Activated naive CD4-positive, alpha-beta T cell treated with anti-CD3 and anti-CD28 coated beads, Interleukin-2, amount 50 U/mL, for 16 hours (primary cell): ENCODE measurements around the gene RPTOR.

Source experiments
- DNase-seq: peaks from one replicate; pipeline ENCODE4 v3.0.0-alpha.2; 2020

RPTOR gene

DNA sequence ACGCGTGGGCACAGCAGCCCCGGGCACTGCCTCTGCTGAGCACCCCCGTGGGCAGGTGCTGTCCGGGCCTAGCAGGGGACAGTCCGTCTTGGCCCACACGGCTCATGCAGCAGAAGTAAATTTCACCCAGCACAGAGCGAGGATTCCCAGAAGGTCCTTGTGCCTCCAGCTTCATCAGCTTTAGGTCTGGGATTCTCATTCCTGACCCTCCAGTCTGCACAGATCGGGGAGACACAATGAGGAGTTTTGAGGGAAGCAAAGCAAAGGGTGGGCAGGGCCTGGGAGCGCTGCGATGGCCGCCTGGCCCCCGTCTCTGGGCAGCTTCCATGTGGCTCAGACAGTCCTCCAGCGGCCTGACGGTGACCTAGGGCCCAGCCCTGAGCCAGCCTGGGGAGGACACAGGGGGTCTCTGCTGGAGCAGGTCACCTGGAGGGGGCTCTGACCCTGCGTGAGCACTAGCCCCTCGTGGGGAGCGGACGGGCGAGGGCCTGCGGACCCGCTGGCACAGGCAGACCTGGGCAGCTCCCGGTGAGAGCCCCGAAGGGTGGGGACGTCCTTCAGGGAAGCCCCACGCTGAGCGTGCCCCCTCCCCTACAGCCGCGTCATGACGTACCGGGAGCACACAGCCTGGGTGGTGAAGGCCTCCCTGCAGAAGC, 416.3 kb downstream of the RPTOR start:
- no peak for DNase-seq

GRCh38 chr17:80961541-80962330, 417.1 kb downstream of the RPTOR start:
- no peak for DNase-seq

DNA sequence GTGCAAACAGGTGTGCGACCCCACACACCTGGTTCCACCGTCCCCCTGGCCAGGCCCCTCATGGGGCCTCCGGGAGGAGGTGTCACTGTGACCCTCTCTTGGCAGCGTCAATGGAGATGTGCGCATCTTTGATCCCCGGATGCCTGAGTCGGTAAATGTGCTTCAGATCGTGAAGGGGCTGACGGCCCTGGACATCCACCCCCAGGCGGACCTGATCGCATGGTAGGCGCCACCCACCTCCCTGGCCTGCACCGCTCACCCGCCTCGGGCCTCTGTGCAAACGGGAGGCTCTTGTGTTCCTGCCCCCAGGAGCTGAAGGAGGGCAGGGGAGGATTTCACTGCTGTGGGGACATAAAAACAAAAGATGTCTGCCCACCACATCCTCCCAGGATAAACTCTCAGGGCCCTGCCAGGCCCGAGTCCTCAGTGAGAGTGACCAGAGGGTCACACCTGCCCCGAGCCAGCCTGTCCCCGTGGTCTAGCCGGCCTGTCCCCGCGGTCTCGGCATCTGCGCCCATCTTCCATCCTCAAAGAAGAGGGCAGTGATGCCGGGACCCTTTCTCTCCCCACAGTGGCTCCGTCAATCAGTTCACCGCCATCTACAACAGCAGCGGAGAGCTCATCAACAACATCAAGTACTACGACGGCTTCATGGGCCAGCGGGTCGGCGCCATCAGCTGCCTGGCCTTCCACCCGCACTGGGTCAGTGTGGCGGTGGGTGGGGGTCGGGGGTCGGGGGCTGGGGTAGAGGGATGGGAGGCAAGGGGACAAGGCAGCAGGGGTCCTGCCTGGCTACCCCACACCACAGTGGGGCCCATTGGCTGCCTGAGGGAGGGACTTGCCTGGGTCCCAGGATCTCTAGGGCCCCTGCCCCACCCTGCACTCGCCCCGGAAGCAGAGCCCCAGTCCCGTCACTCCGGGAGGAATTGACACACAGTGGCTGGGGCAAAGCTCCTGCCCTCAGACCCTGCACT, 418.0 kb downstream of the RPTOR start:
- no peak for DNase-seq

GRCh38 chr17:80963812-80964543, 419.3 kb downstream of the RPTOR start:
- DNase-seq, result no peak

GRCh38 chr17:80964544-80964856, 419.9 kb downstream of the RPTOR start:
- DNase-seq, result no peak

DNA sequence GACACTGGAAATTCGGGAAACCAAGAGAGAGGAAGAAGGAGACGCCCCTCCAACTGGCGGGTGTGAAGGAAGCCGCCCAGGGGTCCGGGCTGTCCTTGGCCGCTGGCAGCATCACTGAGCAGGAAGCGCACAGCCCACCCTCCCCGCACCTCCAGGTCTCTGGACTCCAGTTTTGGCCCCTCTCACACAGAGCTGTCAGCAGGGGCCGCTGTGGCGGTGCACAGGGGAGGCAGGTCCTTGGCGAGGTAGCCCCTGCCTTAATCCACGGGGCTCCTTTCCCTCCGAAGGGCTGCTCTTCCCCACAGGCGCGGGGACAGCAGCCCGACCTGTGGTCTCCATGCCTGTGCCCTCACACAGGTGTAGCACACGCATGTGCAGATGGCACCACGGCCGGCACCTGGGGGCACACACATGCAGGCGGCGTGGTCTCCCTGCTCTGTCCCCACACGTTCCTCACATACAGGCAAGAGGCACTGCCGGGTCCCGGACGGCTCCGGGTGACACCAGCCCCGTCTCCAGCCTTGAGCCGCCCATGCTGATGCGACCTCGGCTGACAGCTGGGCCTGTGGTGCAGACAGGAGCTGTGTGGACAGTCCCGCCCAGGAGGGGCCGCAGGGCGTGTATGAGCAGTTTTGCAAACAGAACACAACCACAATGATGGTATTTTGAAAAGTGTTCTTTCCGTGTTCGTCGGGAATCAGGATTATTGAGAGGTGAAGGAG, 420.4 kb downstream of the RPTOR start:
- DNase-seq, result no peak

GRCh38 chr17:80965606-80966005, 421.0 kb downstream of the RPTOR start:
- DNase-seq, result no peak

- DNase-seq, result no peak
Measured at GRCh38 chr17:80967404-80967872, 422.8 kb downstream of the RPTOR start.

GRCh38 chr17:80968602-80969029, 424.0 kb downstream of the RPTOR start:
- DNase-seq, result no peak

- DNase-seq, result no peak
Measured at GRCh38 chr17:80969030-80969673, 424.5 kb downstream of the RPTOR start.

- no peak for DNase-seq
Measured at GRCh38 chr17:80969674-80970043, 425.0 kb downstream of the RPTOR start.

DNA sequence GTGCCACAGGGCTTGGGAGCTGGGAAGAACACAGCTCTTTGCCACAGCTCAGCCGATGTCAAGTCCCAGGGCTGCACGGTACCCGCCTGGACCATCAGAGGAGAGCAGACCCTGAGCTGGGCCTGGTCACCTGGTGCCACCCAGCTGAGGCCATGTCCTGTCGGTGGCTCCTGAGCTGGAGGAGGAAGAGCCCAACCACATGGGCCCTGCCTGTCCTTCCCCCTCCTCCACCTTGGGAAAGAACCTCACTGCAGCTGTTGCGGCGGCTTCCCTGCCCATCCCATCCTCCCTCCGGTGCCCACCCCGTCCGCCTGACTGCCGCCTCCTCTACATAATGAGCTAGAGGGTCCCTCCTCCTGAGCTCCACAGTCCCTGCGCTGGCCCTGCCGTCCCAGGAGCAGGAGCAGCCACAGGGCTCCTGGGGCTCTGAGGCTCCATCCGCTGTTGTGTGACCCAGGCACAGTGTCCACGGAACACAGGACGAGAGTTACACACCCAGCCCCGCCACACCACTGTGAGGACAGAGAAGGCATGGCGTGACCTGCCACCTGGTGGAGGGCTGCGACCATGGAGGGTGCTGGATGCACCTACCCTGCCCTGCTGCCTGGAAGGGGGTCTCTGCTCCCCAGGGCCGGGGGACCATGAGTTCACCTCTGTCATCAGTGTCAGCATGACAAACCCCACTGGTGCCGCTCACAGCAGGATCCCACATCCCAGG, 425.6 kb downstream of the RPTOR start:
- DNase-seq, result peak; percentile 63

- DNase-seq, result no peak
Measured at GRCh38 chr17:80970762-80971703, 426.4 kb downstream of the RPTOR start.

DNA sequence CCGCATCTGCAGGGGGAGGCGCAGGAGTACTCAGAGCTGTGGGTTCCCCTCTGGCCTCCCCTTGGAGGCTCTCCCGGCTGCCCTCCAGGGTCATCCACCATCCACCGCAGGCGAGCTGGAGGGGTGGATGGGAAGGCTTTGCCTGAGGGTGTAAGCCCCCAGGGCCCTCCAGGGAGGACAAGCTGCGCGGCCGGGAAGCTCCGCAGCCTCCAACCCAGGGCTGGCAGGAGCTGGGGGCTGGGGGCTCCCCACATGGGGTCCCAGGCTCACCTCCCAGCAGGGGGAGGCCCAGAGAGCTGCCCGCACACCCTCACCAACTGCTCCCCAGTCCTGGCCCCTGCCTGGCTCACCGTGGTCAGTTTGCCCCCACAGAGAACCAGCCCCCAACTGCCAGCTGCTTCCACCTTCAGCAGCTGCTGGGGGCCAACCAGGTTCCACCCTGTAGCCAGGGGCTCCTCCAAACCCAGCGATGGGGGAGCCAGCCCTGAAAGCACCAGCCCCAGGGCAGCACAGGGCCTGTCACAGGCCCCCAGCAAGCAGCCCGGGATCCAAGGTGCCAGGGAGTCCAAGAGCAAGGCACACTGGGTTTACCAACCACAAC, 427.2 kb downstream of the RPTOR start:
- DNase-seq, result no peak

- no peak for DNase-seq
Measured at GRCh38 chr17:80976701-80977100, 432.1 kb downstream of the RPTOR start.

- no peak for DNase-seq
Measured at GRCh38 chr17:80977172-80977571, 432.5 kb downstream of the RPTOR start.

DNA sequence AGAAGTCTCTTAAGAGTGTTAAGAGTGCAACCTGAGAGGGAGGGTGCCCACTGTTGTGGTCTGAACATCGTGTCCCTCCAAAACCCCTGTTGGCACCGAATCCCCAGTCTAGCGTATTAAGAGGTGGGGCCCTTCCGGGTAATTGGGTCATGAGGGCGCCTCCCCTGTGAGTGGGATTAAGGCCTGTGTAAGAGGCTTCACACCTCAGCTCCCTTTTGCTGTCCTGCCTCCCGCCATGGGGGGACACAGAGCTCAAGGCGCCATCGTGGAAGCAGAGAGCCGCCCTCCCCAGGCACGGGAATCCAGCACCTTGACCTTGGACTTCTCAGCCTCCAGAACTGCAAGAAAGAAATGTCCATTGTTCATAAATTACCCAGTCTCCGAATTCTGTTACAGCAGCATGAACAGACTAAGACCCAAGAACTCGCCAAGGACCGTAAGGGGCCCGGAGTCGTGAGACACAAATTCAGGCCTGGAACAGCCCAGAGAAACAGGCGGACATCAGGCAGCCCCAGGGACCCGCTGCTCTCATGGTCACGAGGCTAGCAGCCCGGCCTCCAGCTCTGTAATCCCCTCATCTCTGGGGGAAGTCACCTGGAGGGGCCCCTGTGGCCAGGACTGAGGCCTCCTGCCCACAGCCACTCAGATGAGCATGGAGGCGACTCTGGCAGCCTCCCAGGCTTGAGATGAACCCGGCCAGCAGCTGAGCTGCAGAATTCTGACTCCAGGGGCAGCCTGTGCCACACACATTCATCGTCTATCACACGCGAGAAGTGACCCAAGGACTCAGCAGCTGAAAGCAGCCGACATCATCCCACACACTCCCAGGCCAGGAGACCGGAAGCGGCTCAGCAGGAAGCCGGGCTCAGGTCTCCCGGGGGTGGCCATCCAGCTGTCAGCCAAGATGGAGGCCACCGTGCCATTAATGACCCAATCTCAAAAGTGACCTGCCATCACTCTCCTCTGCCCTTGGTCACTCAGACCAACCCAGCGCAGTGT, 434.2 kb downstream of the RPTOR start:
- DNase-seq, result no peak
